NB4 (cell line): Measurements from ENCODE around the gene SPECC1L.

Source experiments
- MYC ChIP-seq: IDR thresholded peaks from 2 replicates; pipeline ENCODE4 v1.6.1; 2011; ENCODE audit warnings: low read depth, low read length
- POLR2A ChIP-seq: IDR thresholded peaks from 2 replicates; pipeline ENCODE4 v1.6.1; 2011; ENCODE audit warnings: mild to moderate bottlenecking; ENCODE audit not compliant: insufficient read length; ENCODE audit errors: extremely low read depth
- TF ChIP-seq, protein P1 (sequence below): IDR thresholded peaks from one replicate; pipeline ENCODE4 v1.5.1; 2012; ENCODE audit warnings: low read depth, low read length
- TF ChIP-seq, protein P2 (sequence below): IDR thresholded peaks from 2 replicates; pipeline ENCODE4 v1.6.1; 2011; ENCODE audit warnings: low read depth, low read length

DNA sequence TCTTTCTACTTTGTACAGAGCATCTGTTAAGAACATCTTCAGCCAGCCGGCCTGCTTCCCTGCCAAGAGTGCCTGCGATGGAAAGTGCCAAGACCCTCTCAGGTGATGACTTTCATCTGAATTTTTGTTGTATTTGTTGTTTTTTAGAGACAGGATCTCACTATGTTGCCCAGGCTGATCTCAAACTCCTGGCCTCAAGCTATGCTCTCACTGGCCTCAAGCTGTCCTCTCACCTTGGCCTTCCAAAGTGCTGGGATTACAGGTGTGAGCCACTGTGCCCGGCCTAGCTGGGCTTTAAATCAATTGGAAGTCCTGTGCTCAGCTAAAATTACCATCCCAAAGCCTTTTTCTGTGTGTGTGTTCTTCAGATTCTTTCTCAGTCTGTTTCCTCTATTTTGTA is 92.6 kb downstream of the SPECC1L start:
- TF ChIP-seq, protein P1, sequence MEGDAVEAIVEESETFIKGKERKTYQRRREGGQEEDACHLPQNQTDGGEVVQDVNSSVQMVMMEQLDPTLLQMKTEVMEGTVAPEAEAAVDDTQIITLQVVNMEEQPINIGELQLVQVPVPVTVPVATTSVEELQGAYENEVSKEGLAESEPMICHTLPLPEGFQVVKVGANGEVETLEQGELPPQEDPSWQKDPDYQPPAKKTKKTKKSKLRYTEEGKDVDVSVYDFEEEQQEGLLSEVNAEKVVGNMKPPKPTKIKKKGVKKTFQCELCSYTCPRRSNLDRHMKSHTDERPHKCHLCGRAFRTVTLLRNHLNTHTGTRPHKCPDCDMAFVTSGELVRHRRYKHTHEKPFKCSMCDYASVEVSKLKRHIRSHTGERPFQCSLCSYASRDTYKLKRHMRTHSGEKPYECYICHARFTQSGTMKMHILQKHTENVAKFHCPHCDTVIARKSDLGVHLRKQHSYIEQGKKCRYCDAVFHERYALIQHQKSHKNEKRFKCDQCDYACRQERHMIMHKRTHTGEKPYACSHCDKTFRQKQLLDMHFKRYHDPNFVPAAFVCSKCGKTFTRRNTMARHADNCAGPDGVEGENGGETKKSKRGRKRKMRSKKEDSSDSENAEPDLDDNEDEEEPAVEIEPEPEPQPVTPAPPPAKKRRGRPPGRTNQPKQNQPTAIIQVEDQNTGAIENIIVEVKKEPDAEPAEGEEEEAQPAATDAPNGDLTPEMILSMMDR = no peak
- TF ChIP-seq, protein P2, sequence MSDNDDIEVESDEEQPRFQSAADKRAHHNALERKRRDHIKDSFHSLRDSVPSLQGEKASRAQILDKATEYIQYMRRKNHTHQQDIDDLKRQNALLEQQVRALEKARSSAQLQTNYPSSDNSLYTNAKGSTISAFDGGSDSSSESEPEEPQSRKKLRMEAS = no peak
- no peak for TF ChIP-seq POLR2A
- TF ChIP-seq MYC = no peak
